Esophagus muscularis mucosa (tissue), 4 donors: ENCODE data around the gene SNX8. TPM values are rescaled to one million over a fixed set of nuclear protein-coding genes. Genes with fewer than 3 reads are reported as not detected.

Source experiments
- DNase-seq: peaks from one replicate; pipeline ENCODE4 v3.0.0-alpha.2; 2017; ENCODE audit errors: extremely low spot score
- H3K27ac ChIP-seq, 4 donors: fragments of 200-600 bp; sonication (generic); replicated peaks in 1 of 4; 1 replicate in 3 of 4; 2 replicates in 1 of 4; pipeline ENCODE4 v1.5.1; 2016 to 2019; ENCODE audit warnings: mild to moderate bottlenecking in 1 of 4
- H3K27me3 ChIP-seq, 4 donors: fragments of 200-600 bp; sonication (generic); one replicate each; pipeline versions ENCODE4 v1.5.1 to v1.6.0; 2016 to 2019
- H3K36me3 ChIP-seq, 4 donors: fragments of 200-600 bp; sonication (generic); one replicate each; pipeline ENCODE4 v1.5.1; 2016 to 2019
- H3K4me1 ChIP-seq, 4 donors: fragments of 200-600 bp; sonication (generic); one replicate each; pipeline ENCODE4 v1.5.1; 2016 to 2019
- H3K4me3 ChIP-seq, 4 donors: fragments of 200-600 bp; sonication (generic); 1 replicate in 2 of 4; 2 replicates in 2 of 4; pipeline ENCODE4 v1.5.1; 2016 to 2019; ENCODE audit warnings: mild to moderate bottlenecking in 4 of 4, moderate library complexity in 1 of 4
- H3K9me3 ChIP-seq, 4 donors: fragments of 200-600 bp; sonication (generic); 1 replicate in 3 of 4; 2 replicates in 1 of 4; pipeline ENCODE4 v1.5.1; 2016 to 2019
- CTCF ChIP-seq, 3 experiments: fragments of 200-600 bp in 2 of 3; fragments of 450-650 bp in 1 of 3; sonication (generic) in 2 of 3; IDR thresholded peaks; one replicate each; pipeline ENCODE4 v1.5.1; 2017 to 2019; ENCODE audit warnings: antibody characterized with exemption in 3 of 3, mild to moderate bottlenecking in 2 of 3, moderate library complexity in 1 of 3
- EP300 ChIP-seq: sonication (generic); formaldehyde crosslinking; IDR thresholded peaks from one replicate; pipeline ENCODE4 v1.6.1; 2017; ENCODE audit warnings: antibody characterized with exemption
- POLR2A ChIP-seq: fragments of 450-650 bp; IDR thresholded peaks from one replicate; pipeline ENCODE4 v1.6.1; 2017; ENCODE audit warnings: antibody characterized with exemption, moderate library complexity, mild to moderate bottlenecking, low read depth
- POLR2AphosphoS5 ChIP-seq, 2 donors: sonication (generic); formaldehyde crosslinking; IDR thresholded peaks; one replicate each; pipeline ENCODE4 v1.6.1; 2017; ENCODE audit warnings: antibody characterized with exemption in 2 of 2
- WGBS: methylation state at CpG from one replicate; pipeline ENCODE4 v1.1.5; 2018; 5-methylcytosine and 5-hydroxymethylcytosine counted together
- intact Hi-C: fragments of 100-400 bp; cut with DNase I; formaldehyde crosslinking; loops from one replicate; pipeline ENCODE4 v1.15.1; 2023
- total RNA-seq, 4 donors: library from RNA; depleted of rRNA; stranded (reverse); fragments of >200 nt; gene quantifications; one replicate each; pipeline versions ENCODE4 v1.1.0 to v1.2.1, GENCODE V29; 2016

SNX8 gene
- total RNA-seq, 4 donors from 2014 or later = 6.8 to 9.9 (median 8.7) TPM

DNA sequence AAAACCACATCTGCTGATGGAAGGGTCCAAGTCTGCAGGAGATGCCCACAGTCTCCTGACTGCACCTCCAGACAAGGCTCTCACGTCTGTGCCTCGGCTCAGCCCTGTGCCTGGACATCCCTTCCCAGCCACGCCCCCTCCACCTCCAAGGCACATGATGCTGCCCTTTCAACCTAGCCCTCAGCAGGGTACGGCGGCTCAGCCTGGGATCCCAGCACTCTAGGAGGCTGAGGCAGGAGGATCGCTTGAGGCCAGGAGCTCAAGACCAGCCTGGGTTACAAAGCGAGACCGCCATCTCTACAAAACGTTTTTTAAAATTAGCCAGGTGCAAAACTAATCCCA lies 95.8 kb downstream of the SNX8 start:
- Histone ChIP-seq H3K36me3 (peaks cover 42 to 100% (median 92%) of the 10 kb centered on the region in 4 donors), H3K4me1 (peaks cover 0 to 5% (median 0%) of the 10 kb centered on the region in 4 donors), H3K27me3 (no peaks in the 10 kb centered on the region), H3K4me3 (no peak overlapping the region), H3K27ac (no peak overlapping the region), H3K9me3 (no peaks in the 10 kb centered on the region)
- 83% methylated on average over 7 of the region's 9 CpGs for WGBS
- no peak for DNase-seq
- intact Hi-C loops = loop anchor here (5.0 kb wide), 1 partner anchor 636 kb away; no protein-coding TSS in a partner anchor
- TF ChIP-seq EP300 = no peak
- TF ChIP-seq POLR2A = no peak
- no peak for TF ChIP-seq CTCF (IDR thresholded peaks at IDR 0.05)
- no peak for TF ChIP-seq POLR2AphosphoS5 (IDR thresholded peaks at IDR 0.05)

GRCh38 chr7:2217716-2218443 lies 96.4 kb downstream of the SNX8 start:
- Histone ChIP-seq H3K27ac (no peak overlapping the region), H3K4me3 (no peak overlapping the region), H3K27me3 (no peaks in the 10 kb centered on the region), H3K4me1 (peaks cover 0 to 5% (median 0%) of the 10 kb centered on the region in 4 donors), H3K36me3 (peaks cover 46 to 100% (median 93%) of the 10 kb centered on the region in 4 donors), H3K9me3 (no peaks in the 10 kb centered on the region)
- no peak for TF ChIP-seq POLR2AphosphoS5 (IDR thresholded peaks at IDR 0.05)
- no peak for TF ChIP-seq POLR2A
- TF ChIP-seq CTCF (IDR thresholded peaks at IDR 0.05) = no peak
- no peak for TF ChIP-seq EP300
- 85% methylated on average over 16 of the region's 19 CpGs for WGBS
- no peak for DNase-seq
- intact Hi-C loops = loop anchor here (5.0 kb wide), 1 partner anchor 636 kb away; no protein-coding TSS in a partner anchor

DNA sequence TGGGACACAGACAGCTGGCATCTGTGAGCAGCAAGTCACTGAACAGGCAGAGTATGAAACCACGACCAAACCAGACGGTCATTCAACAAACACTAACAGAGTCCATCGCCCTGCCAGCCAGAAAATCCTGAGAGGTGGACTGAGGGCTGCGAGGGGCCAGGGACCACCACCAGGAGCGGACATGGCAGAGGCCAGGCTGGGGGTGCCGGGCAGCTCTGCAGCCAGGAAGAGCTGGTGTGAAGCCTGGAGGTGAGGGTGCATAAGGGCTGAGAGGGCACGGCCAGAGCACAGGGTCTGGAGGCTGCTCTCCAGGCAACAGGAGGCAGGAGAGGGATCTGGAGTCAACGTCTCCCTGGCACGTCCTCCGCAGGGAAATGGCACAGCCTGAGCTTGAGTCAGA lies 97.0 kb downstream of the SNX8 start:
- TF ChIP-seq EP300 = no peak
- WGBS = 91% methylated on average over 10 of the region's 10 CpGs
- no peak overlapping the region for H3K4me3 ChIP-seq
- DNase-seq = no peak
- H3K9me3 ChIP-seq = no peaks in the 10 kb centered on the region
- H3K4me1 ChIP-seq = peaks cover 0 to 5% (median 0%) of the 10 kb centered on the region in 4 donors
- H3K36me3 ChIP-seq = peaks cover 53 to 100% (median 93%) of the 10 kb centered on the region in 4 donors
- intact Hi-C loops = loop anchor here (5.0 kb wide), 1 partner anchor 635 kb away; no protein-coding TSS in a partner anchor
- no peak overlapping the region for H3K27ac ChIP-seq
- no peaks in the 10 kb centered on the region for H3K27me3 ChIP-seq

DNA sequence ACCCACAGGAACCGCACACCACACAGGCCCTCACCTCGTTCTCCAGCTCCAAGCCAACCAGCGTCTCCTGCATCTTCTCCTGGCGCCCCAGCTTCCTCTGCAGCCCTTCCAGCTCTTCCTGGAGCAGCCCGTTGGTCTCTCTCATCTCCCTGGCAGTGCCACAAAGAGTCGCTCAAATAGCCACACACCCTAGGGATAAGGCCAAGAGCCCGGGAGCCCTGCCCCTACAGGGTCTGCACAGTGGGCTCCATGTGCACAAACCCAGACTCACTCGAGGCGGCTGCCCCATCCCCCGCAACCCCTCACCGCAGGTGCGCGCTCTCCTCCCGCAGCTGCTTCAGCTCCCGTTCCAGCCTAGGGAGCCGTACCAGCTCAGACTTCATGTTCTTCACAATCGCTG lies 98.4 kb downstream of the SNX8 start:
- H3K4me3 ChIP-seq = no peak overlapping the region
- no peak for DNase-seq
- TF ChIP-seq CTCF (IDR thresholded peaks at IDR 0.05) = no peak
- no peak for TF ChIP-seq POLR2A
- TF ChIP-seq EP300 = no peak
- no peak for TF ChIP-seq POLR2AphosphoS5 (IDR thresholded peaks at IDR 0.05)
- H3K4me1 ChIP-seq = peaks cover 0 to 5% (median 0%) of the 10 kb centered on the region in 4 donors
- no peak overlapping the region for H3K27ac ChIP-seq
- 96% methylated on average over 5 of the region's 17 CpGs for WGBS
- H3K36me3 ChIP-seq = peaks cover 65 to 100% (median 93%) of the 10 kb centered on the region in 4 donors
- H3K27me3 ChIP-seq = no peaks in the 10 kb centered on the region
- H3K9me3 ChIP-seq = no peaks in the 10 kb centered on the region
- intact Hi-C loops = loop anchor here (5.0 kb wide), 1 partner anchor 634 kb away; no protein-coding TSS in a partner anchor

- TF ChIP-seq POLR2AphosphoS5 (IDR thresholded peaks at IDR 0.05) = no peak
- no peak for TF ChIP-seq EP300
- TF ChIP-seq CTCF (IDR thresholded peaks at IDR 0.05) = no peak
- no peak for TF ChIP-seq POLR2A
- no peak overlapping the region for H3K4me3 ChIP-seq
- peaks cover 1 to 5% (median 2%) of the 10 kb centered on the region in 4 donors for H3K4me1 ChIP-seq
- no peak for DNase-seq
- WGBS = 91% methylated on average over 9 of the region's 9 CpGs
- peaks cover 65 to 99% (median 87%) of the 10 kb centered on the region in 4 donors for H3K36me3 ChIP-seq
- H3K27ac ChIP-seq = no peak overlapping the region
- no peaks in the 10 kb centered on the region for H3K9me3 ChIP-seq
- intact Hi-C loops = loop anchor here (5.0 kb wide), 2 partner anchors 547 to 632 kb away; no protein-coding TSS in a partner anchor
- H3K27me3 ChIP-seq = no peaks in the 10 kb centered on the region
Observed at GRCh38 chr7:2214636-2215035, 99.6 kb downstream of the SNX8 start.
